TTC549 (cell line): ENCODE data around the gene ITGA2.

Experiments
- FAIRE-seq: peaks from 2 replicates; lab custom pipeline; 2012; peaks lifted over from hg19 to GRCh38; lab: Jason Lieb, UNC

ITGA2 gene

DNA sequence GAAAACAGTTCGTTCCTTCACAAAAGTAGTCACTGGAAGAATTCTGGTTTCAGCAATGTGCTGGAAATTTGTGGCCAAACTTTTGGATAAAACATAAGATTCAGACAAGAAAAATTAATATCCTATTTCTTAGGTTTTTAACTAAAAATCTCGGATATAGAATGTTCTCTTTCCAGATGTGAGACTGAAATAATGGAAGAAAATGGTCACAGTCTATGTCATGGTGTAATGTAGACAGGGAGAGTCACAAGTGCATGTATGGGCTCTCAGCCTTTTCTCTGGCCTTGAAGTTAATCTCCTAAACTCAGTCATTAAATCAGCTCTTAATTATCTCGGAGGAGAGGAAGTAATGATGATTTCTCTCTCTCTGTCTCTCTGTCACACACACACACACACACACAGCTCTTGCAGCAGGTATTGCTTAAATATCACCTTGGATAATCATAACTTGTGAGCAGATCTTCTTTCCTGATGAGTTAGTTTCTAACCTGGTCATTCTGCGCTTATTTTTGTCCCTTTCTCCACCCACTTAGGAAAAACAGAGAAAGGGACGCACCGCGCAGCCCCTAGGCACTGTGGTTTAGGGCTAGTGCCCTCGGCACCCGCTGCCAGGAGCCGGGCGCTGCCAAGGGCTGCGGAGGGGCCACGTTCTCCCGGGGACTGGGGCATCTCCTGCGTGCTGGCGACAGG, 672 bp upstream of the ITGA2 start:
- no peak for FAIRE-seq

DNA sequence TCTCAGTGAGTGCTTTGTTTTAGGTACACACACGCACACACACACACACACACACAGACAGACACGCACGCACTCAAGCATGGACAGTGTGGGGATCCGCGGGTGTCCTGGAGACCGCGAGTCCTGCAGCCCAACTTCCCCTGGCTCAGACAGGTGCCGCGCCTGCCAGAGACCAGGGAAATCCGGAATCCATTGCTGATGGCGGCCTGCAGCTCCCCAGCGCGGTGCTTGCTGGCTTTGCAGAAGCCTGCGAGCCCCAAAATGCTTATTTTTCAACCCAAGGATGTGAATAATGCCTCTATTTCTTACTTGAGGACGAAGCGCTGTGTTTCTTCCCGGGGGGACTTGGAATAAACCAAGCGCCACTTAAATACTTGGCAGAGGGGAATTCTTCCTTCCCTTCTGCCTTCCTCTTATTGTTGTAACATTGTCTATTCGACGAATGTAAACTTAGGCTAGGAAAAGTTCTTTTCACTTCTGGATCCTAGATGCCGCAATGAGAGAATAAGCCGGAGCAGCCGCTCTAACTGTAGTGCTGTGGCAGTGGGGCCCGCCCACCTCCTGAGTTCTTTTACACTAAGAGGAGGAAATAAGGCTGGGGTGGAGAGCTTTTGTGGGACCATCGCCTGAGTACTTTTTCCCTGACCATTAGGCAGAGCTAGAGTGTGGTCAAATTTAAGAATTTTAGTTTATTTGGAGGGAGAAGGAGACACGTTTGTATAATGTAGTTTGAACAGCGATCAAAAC, 802 bp downstream of the ITGA2 start:
- FAIRE-seq, result no peak

DNA sequence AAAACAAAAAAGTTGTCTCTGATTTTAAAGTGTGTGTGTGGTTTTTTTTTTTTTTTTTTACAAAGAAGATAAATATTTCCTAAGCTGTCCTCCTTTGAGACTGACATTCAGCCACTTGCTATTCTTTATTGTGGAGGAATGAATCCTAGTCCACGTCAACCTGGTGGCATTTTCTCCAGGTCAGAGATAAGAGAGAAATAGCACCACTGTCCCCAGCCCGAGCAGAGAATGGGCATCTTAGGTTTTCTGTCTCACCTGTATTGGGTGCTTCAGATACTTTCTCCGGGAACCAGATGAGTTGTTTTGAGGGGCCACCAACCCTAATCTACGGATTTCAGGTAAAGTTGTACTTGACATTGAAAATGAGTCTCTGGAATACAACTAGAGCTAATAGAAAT, 1.4 kb downstream of the ITGA2 start:
- FAIRE-seq, result no peak

DNA sequence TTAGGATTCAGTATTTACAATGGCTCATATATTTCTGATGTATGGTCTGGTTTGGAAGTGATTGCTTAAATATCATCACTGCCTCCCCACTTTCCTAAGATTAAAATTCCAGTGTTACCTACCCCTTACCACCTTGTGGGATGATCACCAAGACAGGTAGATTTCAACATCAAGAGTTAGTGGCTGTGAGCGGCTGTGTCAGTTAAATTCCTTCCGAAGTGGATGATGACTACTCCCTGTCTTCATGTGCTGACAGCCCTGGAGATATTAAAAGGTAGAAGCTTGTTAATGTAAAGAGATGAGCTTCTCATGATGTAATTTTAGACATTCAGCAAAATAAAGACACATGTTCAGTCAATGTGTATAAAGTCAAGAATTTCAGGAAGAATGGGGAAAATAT, 4.2 kb downstream of the ITGA2 start:
- FAIRE-seq, result no peak

DNA sequence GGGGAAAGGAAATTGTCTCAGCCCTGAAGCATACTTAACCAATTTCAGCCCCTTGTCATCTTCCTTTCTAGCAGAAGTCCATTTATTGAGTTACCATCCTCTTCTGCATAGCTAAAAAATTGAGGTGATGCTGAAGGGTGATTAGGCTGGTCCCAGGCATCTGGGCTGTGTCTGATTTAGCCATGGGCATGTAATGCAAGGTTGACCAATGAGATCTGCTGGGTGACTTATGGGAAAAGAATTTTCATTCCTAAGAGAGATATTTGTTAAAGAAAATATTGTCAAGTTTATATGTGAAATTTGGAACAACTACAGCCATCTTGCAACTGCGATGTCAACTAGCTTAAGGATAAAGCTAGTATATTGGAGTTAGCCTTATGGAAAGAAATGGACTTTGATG, 5.1 kb downstream of the ITGA2 start:
- FAIRE-seq, result no peak

DNA sequence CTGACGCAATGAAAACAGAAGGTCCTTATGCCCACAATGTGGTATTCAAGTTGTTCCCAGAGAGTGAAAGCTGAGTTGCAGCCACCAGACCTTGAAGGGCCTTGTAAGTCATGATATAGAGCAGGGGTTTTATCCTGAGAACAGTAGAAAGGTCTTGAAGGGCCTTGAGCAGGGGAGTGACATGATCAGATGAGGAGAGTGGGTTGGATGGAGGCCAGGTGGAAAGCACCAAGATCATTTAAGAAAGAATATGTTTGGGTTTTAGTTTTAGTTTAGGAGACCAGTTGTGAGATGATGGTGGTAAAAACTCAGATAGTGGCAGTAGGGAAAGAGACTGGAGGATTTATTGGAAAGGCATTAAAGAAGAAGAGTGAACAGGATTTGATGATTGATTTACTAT, 5.9 kb downstream of the ITGA2 start:
- no peak for FAIRE-seq

DNA sequence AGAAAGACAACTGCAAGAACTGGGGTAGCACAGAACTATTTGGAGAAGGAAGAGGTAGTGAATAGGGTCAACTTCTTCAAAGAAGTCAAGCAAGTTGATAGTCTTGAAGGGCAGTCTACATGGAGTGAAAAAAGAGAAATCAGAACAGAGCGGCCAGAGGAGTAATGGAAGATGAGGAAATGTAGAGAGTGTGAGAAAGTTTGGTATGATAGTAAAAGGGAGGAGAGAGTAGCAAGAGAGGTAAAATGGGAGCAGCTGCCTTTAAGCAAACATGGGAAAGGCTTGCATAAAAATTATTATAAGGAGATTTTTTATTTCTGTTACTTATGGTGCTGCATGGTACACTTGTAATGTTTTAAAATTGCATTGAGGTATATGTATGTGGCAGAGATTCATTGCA, 6.8 kb downstream of the ITGA2 start:
- FAIRE-seq, result no peak

DNA sequence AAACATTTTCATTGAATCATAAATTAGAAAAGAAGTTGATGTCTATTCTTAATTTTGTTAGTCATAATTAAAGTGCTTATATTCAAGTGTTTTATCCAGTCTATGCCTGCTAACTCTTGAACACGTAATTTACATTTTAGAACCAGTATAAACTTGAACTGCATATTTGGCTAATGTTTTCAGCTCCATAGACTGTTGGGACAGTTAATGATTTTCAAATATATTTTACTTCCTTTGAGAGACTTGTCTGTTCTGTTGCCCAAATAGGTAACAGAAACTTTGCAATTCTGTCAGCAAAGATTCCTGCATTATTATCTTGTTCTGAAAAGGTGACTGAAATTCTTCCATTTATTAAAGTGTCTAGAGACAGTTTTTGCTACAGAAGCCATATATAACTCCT, 7.8 kb downstream of the ITGA2 start:
- FAIRE-seq, result no peak

DNA sequence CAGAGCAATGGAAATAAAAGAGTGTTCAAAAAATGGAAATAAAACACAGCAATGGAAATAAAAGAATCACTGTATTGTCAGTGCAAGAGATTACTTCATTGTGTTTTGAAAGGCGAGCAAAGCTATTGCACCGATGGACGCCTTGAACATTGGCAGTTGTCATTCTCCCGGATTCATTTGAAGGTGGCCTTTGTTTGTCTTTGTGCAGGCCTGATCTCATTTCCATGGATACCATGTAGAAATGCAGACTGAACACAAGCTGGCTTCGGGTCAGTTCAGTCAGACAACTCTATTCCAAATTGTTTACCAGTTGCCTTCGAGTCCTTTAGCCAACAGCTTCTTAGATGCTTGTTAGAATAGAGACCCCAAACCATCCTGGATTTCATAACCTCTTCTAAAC, 8.3 kb downstream of the ITGA2 start:
- no peak for FAIRE-seq

DNA sequence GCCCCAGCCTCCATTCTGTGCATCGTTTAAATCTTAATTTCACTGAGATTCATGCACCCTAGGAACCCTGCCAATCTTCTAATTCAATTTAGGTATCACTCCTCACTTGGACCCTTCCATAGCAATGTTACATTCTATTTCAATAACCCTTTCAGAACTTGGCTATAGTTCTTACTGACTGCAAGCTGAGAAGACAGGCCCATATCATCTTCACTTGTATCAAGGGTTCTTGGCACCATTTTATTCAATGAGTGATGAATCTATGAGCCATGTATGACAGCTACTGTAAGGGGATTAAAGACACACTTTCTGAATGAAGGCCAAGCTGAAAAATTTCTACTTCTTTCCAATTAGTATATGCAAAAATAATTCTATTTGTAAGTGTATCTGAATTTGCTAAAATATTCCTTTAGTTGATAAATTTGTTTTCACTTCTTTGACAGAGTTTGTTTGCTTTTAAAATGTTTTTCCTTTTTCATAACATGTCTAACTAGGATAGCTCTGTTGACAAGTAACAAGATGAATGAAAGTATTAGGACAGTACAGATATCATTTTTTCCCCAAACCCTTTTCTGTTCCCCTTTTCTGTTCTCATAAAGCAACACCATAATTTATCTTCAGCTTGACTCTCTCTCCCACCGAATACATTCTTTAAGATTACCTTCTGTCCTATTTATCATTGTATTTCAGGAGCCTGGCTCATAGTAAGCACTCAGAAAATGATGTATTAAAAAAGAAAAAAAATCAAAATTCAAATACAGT, 9.6 kb downstream of the ITGA2 start:
- FAIRE-seq, result no peak

DNA sequence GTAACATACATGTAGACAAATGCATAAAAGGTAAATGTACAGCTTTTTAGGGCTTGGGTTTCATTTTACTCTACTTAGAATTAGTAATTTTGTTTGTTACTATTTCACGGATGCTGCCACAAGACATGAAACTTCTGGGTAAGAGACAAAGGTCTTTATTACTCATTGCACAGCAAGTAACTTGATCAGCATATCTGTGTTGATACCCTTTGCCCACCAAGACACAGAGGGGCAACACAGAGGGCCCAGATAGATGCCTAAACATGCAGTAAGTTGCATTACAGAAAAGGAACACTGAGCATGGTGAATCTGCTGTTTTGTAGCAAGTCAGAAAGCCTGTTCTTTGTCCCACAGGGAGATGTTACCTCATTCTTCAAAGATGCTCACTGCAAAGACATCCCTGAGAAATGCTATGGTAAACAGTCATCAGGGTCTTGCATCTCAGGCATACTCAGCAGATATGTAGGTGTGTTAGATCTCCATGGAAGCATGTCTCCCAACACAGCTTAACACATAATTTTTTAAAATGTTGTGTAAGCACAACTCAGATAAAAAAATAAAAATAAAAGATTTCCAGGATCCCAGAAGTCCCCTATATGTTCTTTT, 10.3 kb downstream of the ITGA2 start:
- no peak for FAIRE-seq

DNA sequence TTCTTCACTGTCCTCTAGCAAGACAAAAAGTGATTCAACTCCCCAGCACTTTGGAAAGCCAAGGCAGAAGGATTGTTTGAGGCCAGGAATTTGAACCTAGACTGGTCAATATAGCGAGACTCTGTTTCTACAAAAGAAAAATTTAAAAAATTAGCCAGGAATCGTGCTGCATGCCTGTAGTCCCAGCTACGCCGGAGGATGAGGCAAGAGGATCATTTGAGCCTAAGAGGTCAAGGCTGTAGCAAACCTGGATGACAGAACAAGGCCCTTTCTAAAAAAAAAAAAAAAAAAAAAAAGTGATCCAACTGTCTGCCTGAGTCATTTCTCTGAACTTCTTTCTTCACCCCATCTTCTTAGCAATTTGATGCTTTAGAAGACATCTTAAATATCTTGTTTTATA, 12.4 kb downstream of the ITGA2 start:
- no peak for FAIRE-seq

DNA sequence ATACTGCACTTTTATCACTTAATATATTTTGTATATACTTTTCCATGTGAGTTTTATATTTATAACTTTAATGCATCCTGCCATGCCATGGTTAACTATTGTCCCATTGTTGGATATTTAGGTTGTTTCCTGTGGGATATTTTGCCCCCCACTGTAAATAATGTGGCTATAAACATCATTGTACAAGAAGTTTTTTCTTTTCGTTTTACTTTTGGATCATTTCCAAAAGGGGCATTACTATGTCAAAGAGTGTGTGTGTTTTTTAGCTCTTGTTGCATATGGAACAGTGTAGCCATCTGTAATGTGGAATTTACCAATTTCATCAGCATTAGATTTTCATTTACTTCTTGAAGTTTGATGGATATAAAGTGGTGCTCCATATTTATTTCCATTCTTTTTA, 13.3 kb downstream of the ITGA2 start:
- FAIRE-seq, result no peak

DNA sequence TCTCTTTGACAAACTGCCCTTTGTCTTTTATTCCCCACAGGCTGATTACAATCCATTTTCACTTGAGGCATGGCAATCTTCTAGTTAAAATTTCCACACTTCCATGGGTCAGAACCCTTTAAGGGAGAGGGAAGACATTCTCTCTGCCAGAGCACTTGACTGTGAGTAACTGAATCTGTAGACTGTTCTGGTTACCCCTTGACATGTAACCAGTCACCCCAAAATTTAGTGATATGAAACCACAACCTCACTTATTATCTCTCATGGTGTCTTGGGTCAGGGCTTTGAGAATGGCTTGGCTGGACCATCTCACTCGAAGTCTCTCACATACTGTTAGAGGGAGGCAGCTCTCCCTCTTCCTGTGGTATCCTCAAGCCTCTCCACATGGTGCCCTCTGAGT, 14.0 kb downstream of the ITGA2 start:
- no peak for FAIRE-seq

DNA sequence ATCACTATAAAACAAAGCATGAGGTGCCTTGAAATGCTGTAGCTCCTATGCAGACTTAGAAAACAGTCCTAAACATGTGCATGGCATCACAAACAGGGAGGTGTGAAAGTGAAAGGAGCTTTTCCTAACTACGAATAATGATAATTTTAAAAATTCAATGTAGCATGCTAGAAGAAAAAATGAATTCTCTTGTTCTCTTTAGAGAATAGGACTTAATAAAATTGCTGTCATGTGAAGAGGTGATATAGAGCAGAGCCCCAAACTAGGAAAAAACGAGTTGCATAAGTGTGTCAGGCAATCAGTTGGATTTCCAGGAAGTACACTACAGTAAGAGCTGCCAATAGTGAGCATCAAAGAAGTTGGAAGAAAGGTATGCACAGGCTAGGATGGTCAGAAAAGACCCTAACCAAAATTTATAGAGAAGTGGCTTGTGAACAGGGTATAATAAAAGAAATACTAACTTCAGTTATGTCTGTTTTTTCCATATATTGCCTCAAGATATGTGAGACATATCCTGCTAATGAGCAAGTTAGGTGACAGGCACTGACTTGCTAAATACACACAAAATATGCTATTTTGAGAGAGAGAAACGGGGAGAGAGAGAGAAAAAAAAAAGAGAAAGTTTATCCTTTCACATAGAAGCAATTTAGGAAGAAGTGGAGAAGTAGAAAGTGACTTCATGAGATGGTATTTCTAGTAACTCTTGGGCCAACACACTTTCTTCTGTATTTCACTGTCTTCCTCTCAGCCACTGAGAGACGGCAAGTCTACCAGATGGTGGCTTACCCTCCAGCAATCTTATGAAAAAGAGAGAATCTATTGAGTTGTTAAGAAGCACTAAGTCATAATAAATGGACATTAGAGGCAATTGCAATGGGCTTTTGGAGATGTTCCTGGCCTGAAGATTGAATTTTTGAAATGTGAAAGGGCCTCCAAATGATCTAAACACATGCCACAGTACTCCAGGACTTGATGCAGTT, 18.0 kb downstream of the ITGA2 start:
- FAIRE-seq, result no peak

DNA sequence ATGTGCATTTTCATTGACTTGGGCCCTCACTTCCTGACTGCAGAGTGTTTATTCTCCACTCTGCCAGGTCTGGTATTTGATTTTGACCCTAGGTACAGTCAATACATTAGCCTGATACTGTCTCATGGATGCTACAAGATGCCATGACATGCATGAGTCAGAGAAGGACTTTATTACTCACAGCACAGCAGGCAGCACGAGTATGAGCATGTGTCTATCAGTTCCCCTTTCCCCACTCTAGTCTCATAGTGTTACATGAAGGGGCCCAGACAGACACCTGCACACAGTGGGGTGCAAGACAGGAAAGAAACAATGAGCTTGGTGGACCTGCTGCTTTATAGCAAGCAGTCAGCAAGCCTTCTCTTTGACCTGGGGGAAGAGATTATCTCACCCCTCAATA, 19.6 kb downstream of the ITGA2 start:
- FAIRE-seq, result no peak

DNA sequence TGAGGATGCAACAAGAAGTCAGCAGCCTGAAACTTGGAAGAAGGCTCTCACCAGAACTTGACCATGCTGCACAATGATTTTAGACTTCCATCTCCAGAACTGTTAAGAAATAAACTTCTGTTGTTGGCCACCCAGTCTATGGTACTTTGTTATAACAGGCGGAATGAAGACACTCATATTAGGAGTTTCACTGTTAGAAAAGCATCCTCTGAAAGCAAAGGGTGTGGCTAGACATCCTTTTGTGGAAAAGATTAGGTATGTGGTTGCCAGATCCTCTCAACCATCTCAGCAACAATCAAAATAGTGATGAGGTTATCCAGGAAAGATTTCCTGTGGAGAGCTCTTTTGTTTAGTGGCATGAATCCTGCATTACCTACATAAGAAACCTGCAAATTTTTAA, 20.7 kb downstream of the ITGA2 start:
- FAIRE-seq, result no peak

DNA sequence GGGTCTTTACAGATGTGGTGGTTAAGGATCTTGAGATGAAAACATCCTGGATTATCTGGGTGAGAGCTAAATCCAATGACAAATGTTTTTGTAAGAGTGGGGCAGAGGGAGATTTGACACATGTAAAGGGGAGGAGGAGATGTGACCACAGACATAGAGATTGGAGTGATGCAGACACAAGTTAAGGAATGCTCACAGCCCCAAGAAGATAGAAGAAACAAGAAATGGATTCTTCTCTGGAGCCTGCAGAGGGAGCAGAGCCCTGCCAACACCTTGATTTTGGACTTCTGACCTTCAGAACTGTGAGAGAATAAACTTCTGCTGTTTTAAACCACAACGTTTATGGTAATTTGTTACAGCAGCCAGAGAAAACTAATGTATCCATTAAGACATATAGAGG, 21.7 kb downstream of the ITGA2 start:
- no peak for FAIRE-seq

DNA sequence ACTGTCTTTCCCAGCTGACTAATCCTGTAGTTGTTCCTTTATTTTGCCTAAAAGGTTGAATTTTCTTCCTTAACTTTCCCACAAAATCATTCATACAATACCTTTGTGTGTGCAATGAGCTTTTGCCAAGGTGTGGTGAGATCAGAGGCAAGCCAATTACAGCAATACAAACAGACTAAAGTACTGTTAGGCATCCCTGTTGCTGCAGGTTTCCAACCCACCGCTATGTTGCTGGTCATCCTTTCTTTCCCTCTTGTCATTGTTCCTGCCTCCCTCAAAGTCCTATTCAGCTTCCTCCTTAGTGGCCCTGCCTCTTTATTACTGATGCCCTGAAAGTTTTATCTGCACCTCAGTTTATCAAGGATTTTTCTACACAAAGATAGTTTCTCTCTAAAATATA, 22.1 kb downstream of the ITGA2 start:
- FAIRE-seq, result no peak

DNA sequence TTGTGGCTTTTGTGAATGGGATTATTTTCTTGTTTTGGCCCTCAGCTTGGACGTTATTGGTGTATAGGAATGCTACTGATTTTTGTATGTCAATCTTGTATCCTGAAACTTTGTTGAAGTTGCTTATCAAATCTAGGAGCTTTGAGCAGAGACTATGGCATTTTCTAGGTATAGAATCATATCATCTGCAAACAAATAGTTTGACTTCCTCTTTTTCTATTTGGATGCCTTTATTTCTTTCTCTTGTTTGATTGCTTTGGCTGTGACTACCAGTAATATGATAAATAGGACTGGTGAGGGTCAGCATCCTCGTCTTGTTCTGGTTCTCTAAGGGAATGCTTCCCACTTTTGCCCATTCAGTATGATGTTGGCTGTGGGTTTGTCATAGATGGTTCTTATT, 24.7 kb downstream of the ITGA2 start:
- FAIRE-seq, result no peak

DNA sequence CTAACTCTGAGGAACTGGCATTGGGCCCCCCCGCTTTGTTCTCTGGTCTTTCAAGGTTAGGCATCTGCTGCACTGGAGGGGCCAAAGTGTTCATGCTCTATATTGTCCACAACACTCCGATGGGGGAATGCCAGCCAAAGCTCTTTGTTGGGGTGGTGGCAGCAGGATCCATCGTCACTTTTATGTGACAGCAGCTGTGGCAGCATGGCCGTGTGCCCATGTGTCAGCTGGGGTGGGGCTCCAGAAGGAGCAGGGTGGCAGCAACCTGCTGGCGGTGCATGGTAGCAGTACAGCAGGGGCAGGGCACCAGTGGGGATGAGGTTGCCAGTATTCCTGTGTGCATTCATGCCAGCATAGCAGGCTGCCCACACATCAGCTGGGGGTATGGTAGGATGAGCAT, 28.2 kb downstream of the ITGA2 start:
- no peak for FAIRE-seq
